NCI-H146 (cell line): ENCODE results near the gene SLC6A5.

Experiments used
- DNase-seq: peaks from one replicate; lab custom pipeline; 2025; lab: John Stamatoyannopoulos, UW

SLC6A5 gene

GRCh38 chr11:20596205-20597153, 2.9 kb upstream of the SLC6A5 start:
- peak; percentile 35 for DNase-seq

- DNase-seq = peak; percentile 10
These were observed 2.2 kb upstream of the SLC6A5 start for GRCh38 chr11:20597154-20597679.

DNA sequence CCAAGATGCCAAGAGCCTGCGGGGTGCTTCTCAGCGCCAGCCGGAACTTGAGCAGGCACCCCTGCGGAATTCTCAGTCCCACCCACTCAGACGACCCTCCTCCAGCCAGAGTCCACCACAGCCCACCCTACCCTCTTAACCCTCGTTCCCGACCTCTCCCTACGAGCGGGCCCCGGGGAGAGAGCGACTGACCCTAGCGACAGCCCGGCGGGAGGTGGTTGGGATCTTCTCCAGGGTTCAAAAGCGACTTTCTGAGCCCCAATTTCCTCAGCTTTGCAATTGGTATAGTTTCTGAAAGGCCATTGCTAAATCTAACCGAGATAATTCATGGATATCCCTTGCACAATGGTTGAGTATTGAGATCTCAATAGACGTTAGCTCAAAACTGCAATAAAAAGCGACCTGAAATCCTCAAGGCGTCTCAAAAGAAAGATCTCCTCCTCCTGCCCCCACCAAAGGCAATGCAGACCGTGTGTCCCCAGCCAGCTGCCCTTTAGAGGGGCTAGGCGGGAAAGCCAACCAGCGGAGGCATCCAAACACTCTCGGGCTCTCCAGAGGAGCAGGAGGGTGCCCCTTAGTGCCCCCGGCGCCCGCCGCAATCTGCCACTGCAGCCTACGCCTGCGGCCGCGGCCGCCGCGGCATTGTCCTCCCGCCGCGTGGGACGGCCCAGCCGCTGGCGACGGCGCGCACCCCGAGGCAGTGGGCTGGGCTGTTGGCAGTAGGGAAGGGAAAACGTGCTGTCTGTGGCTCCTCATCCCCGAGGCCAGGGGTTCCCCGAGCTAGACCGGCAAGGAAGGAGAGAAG, 1.5 kb upstream of the SLC6A5 start:
- no peak for DNase-seq

GRCh38 chr11:20598492-20598891, 916 bp upstream of the SLC6A5 start:
- DNase-seq = no peak

DNA sequence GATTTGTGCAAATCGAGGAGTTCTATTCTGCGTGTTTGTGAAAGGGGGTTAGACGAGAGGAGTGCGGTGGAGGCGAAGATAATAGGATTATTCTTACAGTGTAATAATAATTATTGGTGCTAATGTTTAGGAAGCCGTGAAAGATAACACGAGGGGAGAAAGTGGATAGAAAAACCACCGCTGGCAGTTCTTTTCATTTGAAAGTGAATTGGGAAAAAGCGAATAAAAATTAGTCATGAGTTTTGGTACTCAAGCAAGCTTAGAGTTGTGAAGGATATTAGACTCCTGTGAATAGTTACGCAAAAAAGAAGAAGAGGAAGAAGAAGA, 575 bp downstream of the SLC6A5 start:
- DNase-seq = no peak

DNA sequence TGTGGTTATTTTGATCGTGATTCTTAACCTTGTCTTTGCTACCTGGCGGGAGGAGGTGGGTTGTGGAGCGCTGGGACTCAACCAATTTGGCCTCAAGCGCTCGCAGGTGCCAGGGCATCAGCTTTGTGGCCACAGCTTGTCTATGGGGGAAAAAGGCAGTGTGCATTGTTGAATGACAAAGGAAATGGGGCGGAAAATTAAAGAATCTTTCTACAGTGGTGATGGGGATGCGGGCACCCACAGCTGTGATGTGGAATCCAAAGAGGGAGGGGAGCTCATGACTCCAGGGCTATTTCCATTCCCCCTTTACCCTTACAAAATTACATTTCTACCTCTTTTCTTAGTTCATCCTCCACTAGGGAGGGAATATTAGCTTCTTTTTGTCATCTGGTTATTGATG, 1.1 kb downstream of the SLC6A5 start:
- DNase-seq = no peak

DNA sequence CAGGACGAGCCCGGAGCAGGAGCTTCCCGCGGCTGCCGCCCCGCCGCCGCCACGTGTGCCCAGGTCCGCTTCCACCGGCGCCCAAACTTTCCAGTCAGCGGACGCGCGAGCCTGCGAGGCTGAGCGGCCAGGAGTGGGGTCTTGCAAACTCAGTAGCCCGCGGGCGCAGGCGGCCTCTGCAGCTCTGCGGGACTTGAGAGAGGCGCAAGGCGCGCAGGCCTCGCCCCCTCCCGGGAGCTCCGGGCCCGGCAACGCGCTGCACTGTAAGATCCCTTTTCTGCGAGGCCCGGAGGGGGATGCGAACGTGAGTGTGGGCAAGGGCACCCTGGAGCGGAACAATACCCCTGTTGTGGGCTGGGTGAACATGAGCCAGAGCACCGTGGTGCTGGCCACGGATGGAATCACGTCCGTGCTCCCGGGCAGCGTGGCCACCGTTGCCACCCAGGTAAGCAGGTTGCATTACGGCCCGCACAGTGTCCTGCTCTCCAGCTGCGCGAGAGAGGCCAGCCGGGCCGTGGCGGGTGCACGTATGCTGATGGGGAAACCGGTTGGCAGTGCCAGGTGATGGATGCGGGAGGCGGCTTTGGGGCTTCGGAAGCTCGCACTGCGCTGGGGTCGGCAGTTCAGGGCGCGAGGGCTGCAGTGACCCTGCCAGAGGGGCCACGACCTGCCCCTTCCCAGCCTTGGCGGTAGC, 2.0 kb downstream of the SLC6A5 start:
- no peak for DNase-seq

- DNase-seq = no peak
These were observed 4.9 kb downstream of the SLC6A5 start for GRCh38 chr11:20604295-20604803.

GRCh38 chr11:20604864-20605601, 5.6 kb downstream of the SLC6A5 start:
- no peak for DNase-seq

GRCh38 chr11:20605602-20606091, 6.2 kb downstream of the SLC6A5 start:
- no peak for DNase-seq

- DNase-seq = no peak
These were observed 9.5 kb downstream of the SLC6A5 start for GRCh38 chr11:20608934-20609333.

GRCh38 chr11:20609727-20610707, 10.6 kb downstream of the SLC6A5 start:
- peak; percentile 89 for DNase-seq

- no peak for DNase-seq
These were observed 11.4 kb downstream of the SLC6A5 start for GRCh38 chr11:20610825-20611224.

DNA sequence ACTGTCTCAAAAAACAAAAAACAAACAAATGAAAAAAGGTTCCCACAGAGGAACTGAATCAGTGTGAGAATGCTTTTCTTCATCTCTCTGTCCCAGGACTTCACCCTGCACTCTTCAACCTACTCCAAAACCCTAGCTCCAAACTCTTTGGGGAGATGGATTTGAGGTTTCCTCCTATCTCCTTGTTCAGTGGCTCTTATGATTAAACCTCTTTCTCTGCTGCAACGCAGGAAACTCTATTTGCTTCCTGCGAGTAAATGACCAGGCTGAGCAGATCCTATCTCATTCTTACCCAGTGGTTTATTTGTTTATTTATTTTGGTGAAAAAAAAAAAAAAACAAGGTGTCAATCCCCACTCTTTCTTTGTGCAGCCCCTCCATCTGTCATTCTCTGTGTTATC, 12.0 kb downstream of the SLC6A5 start:
- no peak for DNase-seq

GRCh38 chr11:20611892-20612291, 12.5 kb downstream of the SLC6A5 start:
- no peak for DNase-seq

DNA sequence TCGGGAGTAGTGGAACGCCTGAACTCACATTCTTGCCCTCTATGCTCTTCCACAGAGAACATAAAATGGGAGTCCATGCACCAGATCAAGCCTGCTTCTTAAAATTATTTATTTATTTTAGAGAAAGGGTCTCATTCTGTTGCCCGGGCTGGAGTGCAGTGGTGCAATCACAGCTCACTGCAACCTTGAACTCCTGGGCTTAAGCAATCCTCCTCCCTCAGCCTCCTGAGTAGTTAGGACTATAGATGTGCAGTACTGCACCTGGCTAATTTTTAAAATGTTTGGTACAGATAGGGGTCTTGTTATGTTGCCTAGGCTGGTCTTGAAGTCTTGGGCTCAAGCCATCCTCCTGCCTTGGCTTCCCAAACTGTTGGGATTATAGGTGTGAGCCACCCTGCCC, 13.0 kb downstream of the SLC6A5 start:
- no peak for DNase-seq

GRCh38 chr11:20616920-20617319, 17.5 kb downstream of the SLC6A5 start:
- DNase-seq = peak; percentile 40

DNA sequence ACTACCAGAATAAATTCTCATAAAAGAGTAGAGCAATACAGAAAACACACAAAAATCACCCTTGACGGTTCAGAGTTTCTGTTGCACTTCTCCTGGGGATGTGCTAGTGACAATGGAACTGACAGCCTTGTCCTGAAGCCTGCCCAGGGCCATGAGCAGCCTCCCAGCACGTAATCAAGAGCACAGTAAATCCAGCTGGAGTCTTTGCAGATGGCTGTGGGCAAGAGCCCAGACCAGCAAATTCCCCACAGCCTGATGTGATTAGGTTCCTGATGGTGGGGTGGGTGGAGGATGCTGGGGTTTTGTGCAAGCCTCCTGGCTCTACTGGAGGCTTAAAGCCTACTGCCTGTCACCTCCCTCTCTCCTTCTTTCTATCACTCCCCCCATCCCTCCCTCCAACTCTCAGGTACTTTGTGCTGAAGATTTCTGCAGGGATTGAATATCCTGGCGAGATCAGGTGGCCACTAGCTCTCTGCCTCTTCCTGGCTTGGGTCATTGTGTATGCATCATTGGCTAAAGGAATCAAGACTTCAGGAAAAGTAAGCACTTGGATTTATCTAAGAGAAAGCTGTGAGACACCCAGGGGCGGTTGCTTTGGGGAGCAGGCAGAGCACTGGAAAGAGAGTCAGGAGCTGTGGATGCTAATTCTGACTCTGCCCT, 18.1 kb downstream of the SLC6A5 start:
- DNase-seq = peak; percentile 20

- DNase-seq = no peak
These were observed 18.7 kb downstream of the SLC6A5 start for GRCh38 chr11:20618083-20618482.
